ENCODE measurements around the gene BRD3OS.

Gene BRD3OS

GRCh38 chr9:134029248-134030226 lies 4.3 kb downstream of the BRD3OS start:
- no peak overlapping the region for H3K4me3 Mint-ChIP-seq
- H3K36me3 Mint-ChIP-seq, result peaks cover 13 to 29% of the 10 kb centered on the region in 2 donors
- DNase-seq (no peak), ATAC-seq (replicated peaks) (no peak)
- H3K9me3 Mint-ChIP-seq, result no peaks in the 10 kb centered on the region
- H3K27ac Mint-ChIP-seq, result no peak overlapping the region
- H3K27me3 Mint-ChIP-seq, result no peaks in the 10 kb centered on the region
- peaks cover 6 to 17% of the 10 kb centered on the region in 2 donors for H3K4me1 Mint-ChIP-seq

- ATAC-seq (replicated peaks), result no peak
- Mint-ChIP-seq H3K27ac (no peak overlapping the region), H3K27me3 (no peaks in the 10 kb centered on the region)
These were observed 5.7 kb downstream of the BRD3OS start for GRCh38 chr9:134030821-134031470.

GRCh38 chr9:134031783-134032182 lies 6.5 kb downstream of the BRD3OS start:
- no peaks in the 10 kb centered on the region for H3K27me3 Mint-ChIP-seq
- peaks cover 0 to 2% of the 10 kb centered on the region in 2 donors for H3K9me3 Mint-ChIP-seq
- H3K27ac Mint-ChIP-seq, result no peak overlapping the region
- no peak for DNase-seq
- H3K4me3 Mint-ChIP-seq, result no peak overlapping the region
- peaks cover 26 to 45% of the 10 kb centered on the region in 2 donors for H3K36me3 Mint-ChIP-seq
- no peak for ATAC-seq (replicated peaks)
- H3K4me1 Mint-ChIP-seq, result peaks cover 0 to 5% of the 10 kb centered on the region in 2 donors

More at GRCh38 chr9:134030821-134031470, 5.7 kb downstream of the BRD3OS start:
- H3K4me1 Mint-ChIP-seq, result peaks cover 2 to 12% of the 10 kb centered on the region in 2 donors
- no peaks in the 10 kb centered on the region for H3K9me3 Mint-ChIP-seq
- no peak for DNase-seq
- H3K4me3 Mint-ChIP-seq, result no peak overlapping the region
- peaks cover 20 to 38% of the 10 kb centered on the region in 2 donors for H3K36me3 Mint-ChIP-seq

- no peak overlapping the region for H3K27ac Mint-ChIP-seq
- peaks cover 29 to 49% of the 10 kb centered on the region in 2 donors for H3K36me3 Mint-ChIP-seq
- peaks cover 0 to 2% of the 10 kb centered on the region in 2 donors for H3K9me3 Mint-ChIP-seq
- H3K4me1 Mint-ChIP-seq, result peaks cover 0 to 4% of the 10 kb centered on the region in 2 donors
- H3K4me3 Mint-ChIP-seq, result no peak overlapping the region
- DNase-seq (no peak), ATAC-seq (replicated peaks) (no peak)
- H3K27me3 Mint-ChIP-seq, result no peaks in the 10 kb centered on the region
These were observed 7.4 kb downstream of the BRD3OS start for GRCh38 chr9:134032456-134033222.

GRCh38 chr9:134033516-134034214 lies 8.4 kb downstream of the BRD3OS start:
- Mint-ChIP-seq H3K36me3 (peaks cover 39 to 54% of the 10 kb centered on the region in 2 donors), H3K9me3 (peaks cover 0 to 2% of the 10 kb centered on the region in 2 donors), H3K4me3 (no peak overlapping the region), H3K4me1 (no peaks in the 10 kb centered on the region), H3K27ac (no peak overlapping the region), H3K27me3 (no peaks in the 10 kb centered on the region)
- no peak for ATAC-seq (replicated peaks)
- no peak for DNase-seq

- no peak for ATAC-seq (replicated peaks)
- Mint-ChIP-seq H3K27me3 (no peaks in the 10 kb centered on the region), H3K36me3 (peaks cover 43 to 58% of the 10 kb centered on the region in 2 donors), H3K4me3 (no peak overlapping the region), H3K27ac (no peak overlapping the region), H3K4me1 (no peaks in the 10 kb centered on the region), H3K9me3 (peaks cover 7 to 8% of the 10 kb centered on the region in 2 donors)
- DNase-seq, result no peak
These were observed 9.1 kb downstream of the BRD3OS start for GRCh38 chr9:134034215-134035040.

- no peaks in the 10 kb centered on the region for H3K4me1 Mint-ChIP-seq
- H3K9me3 Mint-ChIP-seq, result peaks cover 9 to 11% of the 10 kb centered on the region in 2 donors
- H3K4me3 Mint-ChIP-seq, result no peak overlapping the region
- peaks cover 52 to 67% of the 10 kb centered on the region in 2 donors for H3K36me3 Mint-ChIP-seq
- DNase-seq (no peak), ATAC-seq (replicated peaks) (no peak)
- peak overlapping the region; percentile 31 for H3K27ac Mint-ChIP-seq
- no peaks in the 10 kb centered on the region for H3K27me3 Mint-ChIP-seq
These were observed 10.1 kb downstream of the BRD3OS start for GRCh38 chr9:134035041-134036039.

- H3K4me3 Mint-ChIP-seq, result no peak overlapping the region
- peaks cover 56 to 67% of the 10 kb centered on the region in 2 donors for H3K36me3 Mint-ChIP-seq
- no peaks in the 10 kb centered on the region for H3K27me3 Mint-ChIP-seq
- peaks cover 9 to 11% of the 10 kb centered on the region in 2 donors for H3K9me3 Mint-ChIP-seq
- DNase-seq (no peak), ATAC-seq (replicated peaks) (no peak)
- H3K27ac Mint-ChIP-seq, result no peak overlapping the region
- H3K4me1 Mint-ChIP-seq, result no peaks in the 10 kb centered on the region
These were observed 10.8 kb downstream of the BRD3OS start for GRCh38 chr9:134036130-134036529.

GRCh38 chr9:134037641-134038040 lies 12.4 kb downstream of the BRD3OS start:
- Mint-ChIP-seq H3K27me3 (no peaks in the 10 kb centered on the region), H3K9me3 (peaks cover 9 to 11% of the 10 kb centered on the region in 2 donors), H3K27ac (no peak overlapping the region), H3K36me3 (peaks cover 58 to 70% of the 10 kb centered on the region in 2 donors), H3K4me3 (no peak overlapping the region), H3K4me1 (no peaks in the 10 kb centered on the region)
- DNase-seq (no peak), ATAC-seq (replicated peaks) (no peak)

- Mint-ChIP-seq H3K4me3 (no peak overlapping the region), H3K27me3 (no peaks in the 10 kb centered on the region), H3K9me3 (peaks cover 9 to 11% of the 10 kb centered on the region in 2 donors), H3K4me1 (no peaks in the 10 kb centered on the region), H3K36me3 (peaks cover 56 to 65% of the 10 kb centered on the region in 2 donors), H3K27ac (no peak overlapping the region)
- DNase-seq (no peak), ATAC-seq (replicated peaks) (no peak)
These were observed 14.3 kb downstream of the BRD3OS start for GRCh38 chr9:134039386-134040175.

GRCh38 chr9:134040176-134040565 lies 14.9 kb downstream of the BRD3OS start:
- Mint-ChIP-seq H3K4me1 (no peaks in the 10 kb centered on the region), H3K27me3 (no peaks in the 10 kb centered on the region), H3K4me3 (no peak overlapping the region), H3K27ac (no peak overlapping the region), H3K36me3 (peaks cover 58 to 67% of the 10 kb centered on the region in 2 donors), H3K9me3 (peaks cover 9 to 11% of the 10 kb centered on the region in 2 donors)
- DNase-seq (no peak), ATAC-seq (replicated peaks) (no peak)

Data from stimulated activated naive B cell treated with anti-CD40 and anti-IgM and Interleukin-4, amounts not matched to agents 10 μg/mL and 1 μg/mL and 100 μg/mL, for 72 hours (primary cell).